ENCODE measurements around the gene KDM2A. TPM values are rescaled to one million over a fixed set of nuclear protein-coding genes. Genes with fewer than 3 reads are reported as not detected.

KDM2A gene
- total RNA-seq, 2 donors from 2014 or later: 40.1 to 130 TPM

DNA sequence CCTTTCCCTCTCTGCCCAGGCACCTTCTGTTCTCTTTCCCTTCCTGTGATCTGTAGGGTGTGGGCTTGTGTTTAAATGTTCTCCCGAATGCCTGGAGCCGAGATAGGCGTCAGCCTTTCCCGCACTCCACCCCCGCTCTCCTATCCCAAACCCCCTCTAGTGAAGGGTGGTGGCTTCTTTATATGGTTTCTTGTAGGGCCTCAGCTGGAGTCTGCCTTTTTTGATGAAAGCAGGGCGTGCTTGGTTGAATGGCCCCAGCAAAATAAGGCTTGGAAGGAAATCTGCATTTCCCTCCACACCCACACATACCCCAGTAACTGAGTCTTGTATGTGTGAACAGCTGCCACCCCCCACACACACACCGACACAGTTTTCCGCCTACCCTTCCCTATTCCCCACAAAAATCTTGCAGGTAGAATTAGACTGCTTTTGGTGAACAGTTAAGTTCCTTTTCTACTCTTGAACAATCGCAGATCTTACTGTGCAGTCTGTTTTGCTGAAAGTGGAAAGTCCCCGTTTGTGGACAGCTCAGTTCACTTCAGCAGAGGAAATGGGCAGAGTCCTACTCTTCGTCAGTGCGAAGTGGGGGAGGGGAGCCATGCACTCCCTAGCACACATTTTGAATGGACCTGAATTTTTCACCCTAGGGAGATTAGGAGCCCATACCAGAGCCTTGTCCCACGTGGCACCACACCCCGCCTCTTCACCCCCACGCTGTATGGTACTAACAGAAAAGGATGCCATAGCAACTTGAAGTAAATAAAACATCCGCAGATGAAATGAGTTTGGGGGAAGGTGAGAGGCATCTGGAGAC, 121.7 kb downstream of the KDM2A start:
- no peaks in the 10 kb centered on the region for H3K27me3 ChIP-seq (replicated peaks; ENCODE audit: insufficient read depth)
- peak; percentile 35 for ATAC-seq (ENCODE audit: insufficient number of reproducible peaks, low FRiP score, low read depth)
- peak overlapping the region; percentile 84 for H3K4me3 ChIP-seq
- H3K4me1 ChIP-seq (ENCODE audit: control insufficient read depth in 1 of 2, low read depth in 2 of 2): peaks cover 29 to 38% of the 10 kb centered on the region in 2 donors
- H3K9me3 ChIP-seq: no peaks in the 10 kb centered on the region
- TF ChIP-seq, protein P1, sequence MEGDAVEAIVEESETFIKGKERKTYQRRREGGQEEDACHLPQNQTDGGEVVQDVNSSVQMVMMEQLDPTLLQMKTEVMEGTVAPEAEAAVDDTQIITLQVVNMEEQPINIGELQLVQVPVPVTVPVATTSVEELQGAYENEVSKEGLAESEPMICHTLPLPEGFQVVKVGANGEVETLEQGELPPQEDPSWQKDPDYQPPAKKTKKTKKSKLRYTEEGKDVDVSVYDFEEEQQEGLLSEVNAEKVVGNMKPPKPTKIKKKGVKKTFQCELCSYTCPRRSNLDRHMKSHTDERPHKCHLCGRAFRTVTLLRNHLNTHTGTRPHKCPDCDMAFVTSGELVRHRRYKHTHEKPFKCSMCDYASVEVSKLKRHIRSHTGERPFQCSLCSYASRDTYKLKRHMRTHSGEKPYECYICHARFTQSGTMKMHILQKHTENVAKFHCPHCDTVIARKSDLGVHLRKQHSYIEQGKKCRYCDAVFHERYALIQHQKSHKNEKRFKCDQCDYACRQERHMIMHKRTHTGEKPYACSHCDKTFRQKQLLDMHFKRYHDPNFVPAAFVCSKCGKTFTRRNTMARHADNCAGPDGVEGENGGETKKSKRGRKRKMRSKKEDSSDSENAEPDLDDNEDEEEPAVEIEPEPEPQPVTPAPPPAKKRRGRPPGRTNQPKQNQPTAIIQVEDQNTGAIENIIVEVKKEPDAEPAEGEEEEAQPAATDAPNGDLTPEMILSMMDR (IDR thresholded peaks at IDR 0.05): no peak
- peak overlapping the region; percentile 91 to 94 for H3K27ac ChIP-seq
- peak; percentile 54 for DNase-seq (ENCODE audit: low spot score)
- peaks cover 14% of the 10 kb centered on the region for H3K36me3 ChIP-seq

DNA sequence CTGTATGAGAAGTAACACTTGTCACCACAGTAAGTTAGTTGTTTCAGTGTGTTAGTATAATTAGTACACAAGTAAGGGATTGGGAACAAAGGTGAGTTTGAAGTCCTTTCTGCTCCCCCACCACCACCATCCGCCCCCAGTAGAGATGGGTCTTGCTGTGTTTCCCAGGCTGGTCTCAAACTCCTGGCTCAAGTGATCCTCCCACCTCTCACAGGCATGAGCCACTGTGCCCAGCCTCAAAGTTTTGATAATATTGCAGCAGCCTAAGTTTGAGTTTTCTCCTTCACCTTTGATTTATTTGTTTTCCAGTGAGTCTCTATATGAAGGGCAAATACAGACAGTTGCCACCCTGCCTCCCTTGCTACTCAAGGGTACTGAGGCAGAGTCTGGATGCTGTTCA, 123.5 kb downstream of the KDM2A start:
- TF ChIP-seq, protein P1 (IDR thresholded peaks at IDR 0.05): no peak
- DNase-seq (ENCODE audit: low spot score): no peak
- no peaks in the 10 kb centered on the region for H3K9me3 ChIP-seq
- peaks cover 29 to 38% of the 10 kb centered on the region in 2 donors for H3K4me1 ChIP-seq (ENCODE audit: control insufficient read depth in 1 of 2, low read depth in 2 of 2)
- no peak overlapping the region for H3K27ac ChIP-seq
- peak overlapping the region; percentile 84 for H3K4me3 ChIP-seq
- ATAC-seq (ENCODE audit: insufficient number of reproducible peaks, low FRiP score, low read depth): no peak
- peaks cover 26% of the 10 kb centered on the region for H3K36me3 ChIP-seq
- H3K27me3 ChIP-seq (replicated peaks; ENCODE audit: insufficient read depth): no peaks in the 10 kb centered on the region

DNA sequence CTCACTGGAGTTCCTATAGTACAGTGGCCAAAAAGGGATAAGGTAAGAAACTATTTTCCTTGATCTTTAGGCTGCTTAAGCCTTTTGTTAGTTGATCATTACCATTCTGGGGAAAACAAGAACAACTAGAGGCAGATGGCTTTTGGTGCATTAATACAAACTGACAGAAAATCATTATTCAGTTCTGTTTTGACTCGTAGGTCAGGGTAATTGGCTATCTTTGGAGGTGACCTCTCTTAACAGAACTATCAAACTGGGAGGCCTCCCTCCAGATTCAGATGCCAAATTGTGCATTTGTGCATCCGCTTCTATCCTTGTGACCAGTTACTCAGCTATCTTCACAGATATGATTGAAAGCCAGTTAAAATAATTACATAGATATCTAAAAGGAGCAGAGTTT, 124.0 kb downstream of the KDM2A start:
- Histone ChIP-seq H3K36me3 (peaks cover 31% of the 10 kb centered on the region), H3K9me3 (no peaks in the 10 kb centered on the region), H3K27me3 (replicated peaks; ENCODE audit: insufficient read depth) (no peaks in the 10 kb centered on the region), H3K27ac (no peak overlapping the region), H3K4me3 (no peak overlapping the region), H3K4me1 (ENCODE audit: control insufficient read depth in 1 of 2, low read depth in 2 of 2) (peaks cover 29 to 38% of the 10 kb centered on the region in 2 donors)
- DNase-seq (ENCODE audit: low spot score) (no peak), ATAC-seq (ENCODE audit: insufficient number of reproducible peaks, low FRiP score, low read depth) (no peak)
- TF ChIP-seq, protein P1 (IDR thresholded peaks at IDR 0.05): no peak

DNA sequence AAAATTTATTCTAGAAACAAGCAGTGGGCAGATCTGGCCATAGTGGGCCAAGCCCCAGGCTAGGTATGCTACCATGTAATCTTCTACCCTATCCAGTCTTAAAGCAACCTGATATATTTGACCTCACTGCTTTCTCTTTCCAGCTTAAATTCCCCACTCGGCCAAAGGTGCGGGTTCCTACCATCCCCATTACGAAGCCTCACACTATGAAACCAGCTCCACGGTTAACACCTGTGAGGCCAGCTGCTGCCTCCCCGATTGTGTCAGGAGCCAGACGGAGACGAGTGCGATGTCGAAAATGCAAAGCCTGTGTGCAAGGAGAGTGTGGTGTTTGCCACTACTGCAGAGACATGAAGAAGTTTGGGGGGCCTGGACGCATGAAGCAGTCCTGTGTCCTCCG, 126.0 kb downstream of the KDM2A start:
- H3K4me3 ChIP-seq: no peak overlapping the region
- no peak overlapping the region for H3K27ac ChIP-seq
- peaks cover 51% of the 10 kb centered on the region for H3K36me3 ChIP-seq
- ATAC-seq (ENCODE audit: insufficient number of reproducible peaks, low FRiP score, low read depth) (no peak), DNase-seq (ENCODE audit: low spot score) (no peak)
- TF ChIP-seq, protein P1 (IDR thresholded peaks at IDR 0.05): no peak
- peaks cover 18 to 28% of the 10 kb centered on the region in 2 donors for H3K4me1 ChIP-seq (ENCODE audit: control insufficient read depth in 1 of 2, low read depth in 2 of 2)
- no peaks in the 10 kb centered on the region for H3K9me3 ChIP-seq
- H3K27me3 ChIP-seq (replicated peaks; ENCODE audit: insufficient read depth): no peaks in the 10 kb centered on the region

DNA sequence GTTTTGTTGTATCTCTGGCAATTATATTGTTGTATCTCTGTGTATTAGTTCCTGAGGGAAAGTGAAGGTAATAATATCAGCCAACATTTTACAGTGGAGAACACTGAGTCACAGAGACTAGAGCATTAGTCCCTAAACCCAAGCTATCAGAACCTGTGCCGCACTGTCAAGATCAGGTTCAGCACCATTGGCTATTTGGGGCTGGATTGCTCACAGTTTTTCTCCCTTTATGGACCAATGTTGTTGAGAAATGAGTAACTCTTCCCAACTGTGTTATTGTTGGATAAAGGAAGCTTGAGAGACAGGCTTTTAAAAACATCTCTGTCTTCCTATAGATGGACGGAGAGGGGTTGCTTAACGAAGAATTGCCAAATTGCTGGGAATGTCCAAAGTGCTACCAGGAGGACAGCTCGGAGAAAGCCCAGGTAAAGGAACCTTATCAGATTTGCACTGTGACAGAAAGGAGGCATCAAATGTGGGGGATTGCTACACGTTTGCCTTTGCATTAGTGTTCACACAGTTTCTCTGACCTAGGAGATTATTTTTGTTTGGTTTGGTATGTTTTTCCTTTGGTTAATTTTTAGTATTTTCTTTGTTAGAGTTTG, 129.0 kb downstream of the KDM2A start:
- Histone ChIP-seq H3K4me3 (no peak overlapping the region), H3K27me3 (replicated peaks; ENCODE audit: insufficient read depth) (no peaks in the 10 kb centered on the region), H3K4me1 (ENCODE audit: control insufficient read depth in 1 of 2, low read depth in 2 of 2) (peaks cover 0 to 6% of the 10 kb centered on the region in 2 donors), H3K36me3 (peaks cover 68% of the 10 kb centered on the region), H3K27ac (no peak overlapping the region), H3K9me3 (no peaks in the 10 kb centered on the region)
- TF ChIP-seq, protein P1 (IDR thresholded peaks at IDR 0.05): no peak
- DNase-seq (ENCODE audit: low spot score) (no peak), ATAC-seq (ENCODE audit: insufficient number of reproducible peaks, low FRiP score, low read depth) (no peak)
